SK-N-SH (cell line): ENCODE data around the gene TUBB3. TPM values are rescaled to one million over a fixed set of nuclear protein-coding genes. Genes with fewer than 3 reads are reported as not detected.

Source experiments
- CTCF ChIA-PET: fragments of 300-600, 350-600 bp; formaldehyde crosslinking; extraction: SDS; loops from one replicate; lab custom pipeline; 2021; lab: Yijun Ruan, JAX
- POLR2A ChIA-PET: fragments of 350-600 bp; sonication (Branson Sonifier 250); formaldehyde crosslinking; extraction: SDS; loops from one replicate; lab custom pipeline; 2020; ENCODE audit warnings: antibody characterized with exemption, inconsistent platforms; lab: Yijun Ruan, JAX
- DNase-seq: peaks from one replicate; pipeline ENCODE4 v3.0.0; 2012
- H2AFZ ChIP-seq: fragments of 200-600 bp; sonication (generic); 2 replicates; pipeline ENCODE4 v1.8.1; 2016; ENCODE audit warnings: antibody characterized with exemption, mild to moderate bottlenecking, low read depth
- H3F3A ChIP-seq: fragments of 200-600 bp; sonication (generic); replicated peaks from 2 replicates; pipeline ENCODE3; 2016; ENCODE audit warnings: antibody characterized with exemption, mild to moderate bottlenecking; ENCODE audit not compliant: insufficient read depth
- H3K27ac ChIP-seq, 2 experiments: fragments of 200-500 bp in 1 of 2; fragments of 200-600 bp in 1 of 2; sonication (Bioruptor generic) in 1 of 2; sonication (generic), shearing (Covaris generic) in 1 of 2; 2 replicates each; pipeline versions ENCODE4 v1.5.1 to v1.6.1; 2014 to 2016; ENCODE audit warnings: low read depth in 2 of 2, inconsistent platforms in 1 of 2, low read length in 1 of 2, mild to moderate bottlenecking in 1 of 2, mixed read lengths in 1 of 2
- H3K27me3 ChIP-seq: fragments of 200-600 bp; sonication (generic), shearing (Covaris generic); 2 replicates; pipeline ENCODE4 v1.6.1; 2016; ENCODE audit warnings: mixed run types; ENCODE audit not compliant: insufficient read depth
- H3K36me3 ChIP-seq, 2 experiments: fragments of 200-500 bp in 1 of 2; fragments of 200-600 bp in 1 of 2; sonication (Bioruptor generic) in 1 of 2; sonication (generic) in 1 of 2; replicated peaks in 1 of 2; 2 replicates each; pipeline versions ENCODE3 to v1.5.1; 2014 to 2016; ENCODE audit warnings: low read length in 1 of 2, mild to moderate bottlenecking in 1 of 2; ENCODE audit not compliant: insufficient read depth in 2 of 2, control insufficient read depth in 1 of 2
- H3K4me1 ChIP-seq, 2 experiments: fragments of 200-500 bp in 1 of 2; fragments of 200-600 bp in 1 of 2; sonication (Bioruptor generic) in 1 of 2; sonication (generic), shearing (Covaris generic) in 1 of 2; 2 replicates each; pipeline versions ENCODE4 v1.5.1 to v1.6.1; 2014 to 2016; ENCODE audit warnings: low read depth in 1 of 2, low read length in 1 of 2, mixed run types in 1 of 2; ENCODE audit not compliant: insufficient read depth in 2 of 2, control insufficient read depth in 1 of 2
- H3K4me2 ChIP-seq: fragments of 200-600 bp; sonication (generic), shearing (Covaris generic); 2 replicates; pipeline ENCODE4 v1.6.1; 2017; ENCODE audit warnings: mixed run types
- H3K4me3 ChIP-seq, 2 experiments: fragments of 200-500 bp in 1 of 2; fragments of 200-600 bp in 1 of 2; sonication (Bioruptor generic) in 1 of 2; sonication (generic), shearing (Covaris generic) in 1 of 2; 2 replicates each; pipeline versions ENCODE4 v1.5.1 to v1.8.1; 2014 to 2016; ENCODE audit warnings: low read depth in 2 of 2, inconsistent platforms in 1 of 2, low read length in 1 of 2, mild to moderate bottlenecking in 1 of 2, mixed read lengths in 1 of 2, moderate library complexity in 1 of 2
- H3K79me2 ChIP-seq: fragments of 200-600 bp; sonication (generic); 2 replicates; pipeline ENCODE4 v1.8.1; 2017; ENCODE audit warnings: mild to moderate bottlenecking; ENCODE audit not compliant: insufficient read depth
- H3K9ac ChIP-seq: fragments of 200-600 bp; sonication (generic); 2 replicates; pipeline ENCODE4 v1.6.1; 2017; ENCODE audit warnings: mixed run types
- H3K9me2 ChIP-seq: fragments of 200-600 bp; sonication (generic); 2 replicates; pipeline ENCODE4 v1.6.1; 2017; ENCODE audit warnings: mixed run types
- H3K9me3 ChIP-seq: fragments of 200-600 bp; sonication (generic); 2 replicates; pipeline ENCODE4 v1.6.1; 2017; ENCODE audit warnings: mixed run types, mild to moderate bottlenecking, moderate library complexity
- H4K20me1 ChIP-seq: fragments of 200-600 bp; sonication (generic); 2 replicates; pipeline ENCODE4 v1.6.1; 2017; ENCODE audit warnings: mild to moderate bottlenecking, mixed run types; ENCODE audit not compliant: insufficient read depth
- ELF1 ChIP-seq: IDR thresholded peaks from 2 replicates; pipeline ENCODE4 v1.4.0; 2012
- EP300 ChIP-seq, 2 experiments: IDR thresholded peaks; 2 replicates each; pipeline versions ENCODE4 v1.4.0 to v1.6.1; 2012; ENCODE audit warnings: borderline replicate concordance in 1 of 2, low read depth in 1 of 2, low read length in 1 of 2
- FOXJ3 ChIP-seq: sonication (generic); formaldehyde crosslinking; IDR thresholded peaks from 2 replicates; pipeline ENCODE4 v1.5.1; 2020; ENCODE audit warnings: mild to moderate bottlenecking, missing genetic modification reagents
- FOXM1 ChIP-seq: IDR thresholded peaks from 2 replicates; pipeline ENCODE4 v1.4.0; 2012; ENCODE audit warnings: low read depth, mild to moderate bottlenecking
- GABPA ChIP-seq: IDR thresholded peaks from 2 replicates; pipeline ENCODE4 v1.4.0; 2012; ENCODE audit warnings: low read depth, mild to moderate bottlenecking
- MAX ChIP-seq: IDR thresholded peaks from 2 replicates; pipeline ENCODE4 v1.4.0; 2012; ENCODE audit warnings: low read depth
- MXI1 ChIP-seq: IDR thresholded peaks from 2 replicates; pipeline ENCODE4 v1.6.1; 2012; ENCODE audit warnings: mild to moderate bottlenecking, low read depth, low read length, improper control_type of control experiment
- NRF1 ChIP-seq: IDR thresholded peaks from 2 replicates; pipeline ENCODE4 v1.6.1; 2012; ENCODE audit warnings: low read depth, mild to moderate bottlenecking, low read length
- PBX3 ChIP-seq: IDR thresholded peaks from 2 replicates; pipeline ENCODE4; 2012
- POLR2AphosphoS5 ChIP-seq: IDR thresholded peaks from 2 replicates; pipeline ENCODE4 v1.6.1; 2012; ENCODE audit warnings: low read depth, low read length
- REST ChIP-seq: IDR thresholded peaks from 2 replicates; pipeline ENCODE4 v1.6.1; 2012; ENCODE audit warnings: mild to moderate bottlenecking, low read depth, low read length, moderate library complexity
- RFX5 ChIP-seq: IDR thresholded peaks from 2 replicates; pipeline ENCODE4 v1.6.1; 2012; ENCODE audit warnings: mild to moderate bottlenecking, improper control_type of control experiment, low read length
- SIN3A ChIP-seq: IDR thresholded peaks from 2 replicates; pipeline ENCODE4 v1.6.1; 2012; ENCODE audit warnings: low read depth, mild to moderate bottlenecking, low read length, moderate library complexity, borderline replicate concordance
- SMC3 ChIP-seq: IDR thresholded peaks from 2 replicates; pipeline ENCODE4 v1.6.1; 2012; ENCODE audit warnings: low read depth, low read length, improper control_type of control experiment
- TAF1 ChIP-seq: IDR thresholded peaks from 2 replicates; pipeline ENCODE4 v1.6.1; 2012; ENCODE audit warnings: low read depth, mild to moderate bottlenecking, low read length, moderate library complexity, borderline replicate concordance
- TEAD4 ChIP-seq: IDR thresholded peaks from 2 replicates; pipeline ENCODE4 v1.4.0; 2012; ENCODE audit warnings: mild to moderate bottlenecking, borderline replicate concordance; ENCODE audit not compliant: insufficient read depth
- WGBS: methylation state at CpG from one replicate; pipeline ENCODE4 v1.1.6; 2017; ENCODE audit warnings: low lambda C conversion rate; 5-methylcytosine and 5-hydroxymethylcytosine counted together
- polyA plus RNA-seq, 3 experiments: library from polyadenylated mRNA; depleted of rRNA; stranded (reverse); fragments of >200 nt; gene quantifications; 2 replicates each; pipeline ENCODE4 v1.2.3, GENCODE V29; 2012
- TF ChIP-seq, protein P1 (sequence below): IDR thresholded peaks from 2 replicates; pipeline ENCODE4 v1.4.0; 2012; ENCODE audit warnings: low read depth, borderline replicate concordance

Gene TUBB3
- polyA plus RNA-seq, 1 of the 3 experiments (the other 2 are of a cell fraction) = 428 TPM

- Histone ChIP-seq H3K27me3 (no peaks in the 10 kb centered on the region), H3K9me2 (no peaks in the 10 kb centered on the region), H4K20me1 (0 out of 2 replicates have a peak, but pooled peaks cover 5% of the 10 kb centered on the region), H3F3A (no peaks in the 10 kb centered on the region), H2AFZ (no peak overlapping the region), H3K4me1 (no peaks in the 10 kb centered on the region), H3K9me3 (no peaks in the 10 kb centered on the region), H3K9ac (no peak overlapping the region), H3K27ac (no peak overlapping the region), H3K4me2 (no peak overlapping the region), H3K79me2 (peaks cover 26% of the 10 kb centered on the region), H3K4me3 (no peak overlapping the region), H3K36me3 (peaks cover 43 to 58% of the 10 kb centered on the region in 2 experiments)
- POLR2A ChIA-PET = no interaction called here
- WGBS = 95% methylated on average over 9 of the region's 9 CpGs
- TF ChIP-seq PBX3 = no peak
- TF ChIP-seq FOXM1 = no peak
- TF ChIP-seq REST = no peak
- TF ChIP-seq MAX = no peak
- TF ChIP-seq TEAD4 = no peak
- no peak for TF ChIP-seq FOXJ3 (CRISPR knock-in tag)
- no peak for TF ChIP-seq EP300 (IDR thresholded peaks at IDR 0.05; ENCODE audit: borderline replicate concordance in 1 of 2, low read depth in 1 of 2, low read length in 1 of 2)
- TF ChIP-seq SMC3 = no peak
- TF ChIP-seq POLR2AphosphoS5 = no peak
- TF ChIP-seq SIN3A = no peak
- no peak for TF ChIP-seq MXI1
- no peak for TF ChIP-seq GABPA
- DNase-seq = no peak
- CTCF ChIA-PET = interaction anchor here (1.3 kb wide), 1 partner anchor 37 kb away, joined by 3 read pairs; the partner anchor contains the start of gene DBNDD1
Observed at GRCh38 chr16:89982318-89982717, 59.2 kb downstream of the TUBB3 start.

DNA sequence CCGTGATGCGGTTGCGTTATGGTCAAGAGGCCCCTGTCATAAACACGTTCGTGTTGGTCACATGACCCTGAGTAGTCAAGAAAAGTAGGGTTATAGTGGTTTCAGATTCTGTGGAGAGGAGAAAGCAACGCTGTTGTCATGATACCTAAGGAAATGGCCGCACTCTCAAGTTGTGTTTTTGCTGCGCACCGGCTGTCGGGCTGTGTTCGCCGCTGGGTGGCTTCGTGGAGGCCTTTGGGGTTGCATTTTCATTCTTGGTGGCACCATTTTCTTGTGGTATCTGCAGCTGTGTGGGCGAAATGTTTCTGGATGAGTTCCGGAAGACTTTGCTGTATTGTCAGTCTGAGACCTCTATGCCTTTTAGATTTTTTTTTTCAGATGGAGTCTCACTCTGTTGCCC is 60.4 kb downstream of the TUBB3 start:
- no peaks in the 10 kb centered on the region for H3K27me3 ChIP-seq
- H3K9me2 ChIP-seq = no peaks in the 10 kb centered on the region
- no peak for DNase-seq
- no peaks in the 10 kb centered on the region for H3F3A ChIP-seq
- H3K27ac ChIP-seq = no peak overlapping the region
- ChIA-PET CTCF (interaction anchor here (1.4 kb wide), 1 partner anchor 123 kb away, joined by 4 read pairs; no protein-coding TSS in a partner anchor), POLR2A (no interaction called here)
- H3K79me2 ChIP-seq = peaks cover 14% of the 10 kb centered on the region
- H3K4me3 ChIP-seq = no peak overlapping the region
- H2AFZ ChIP-seq = no peak overlapping the region
- H4K20me1 ChIP-seq = no peaks in the 10 kb centered on the region
- H3K36me3 ChIP-seq = peaks cover 49% of the 10 kb centered on the region in 2 experiments
- no peak overlapping the region for H3K4me2 ChIP-seq
- no peaks in the 10 kb centered on the region for H3K4me1 ChIP-seq
- WGBS = 89% methylated on average over 15 of the region's 15 CpGs
- no peaks in the 10 kb centered on the region for H3K9me3 ChIP-seq
- no peak overlapping the region for H3K9ac ChIP-seq
- TF ChIP-seq ELF1 (no peak), SIN3A (no peak), RFX5 (no peak), TAF1 (no peak), NRF1 (no peak)
- TF ChIP-seq, protein P1, sequence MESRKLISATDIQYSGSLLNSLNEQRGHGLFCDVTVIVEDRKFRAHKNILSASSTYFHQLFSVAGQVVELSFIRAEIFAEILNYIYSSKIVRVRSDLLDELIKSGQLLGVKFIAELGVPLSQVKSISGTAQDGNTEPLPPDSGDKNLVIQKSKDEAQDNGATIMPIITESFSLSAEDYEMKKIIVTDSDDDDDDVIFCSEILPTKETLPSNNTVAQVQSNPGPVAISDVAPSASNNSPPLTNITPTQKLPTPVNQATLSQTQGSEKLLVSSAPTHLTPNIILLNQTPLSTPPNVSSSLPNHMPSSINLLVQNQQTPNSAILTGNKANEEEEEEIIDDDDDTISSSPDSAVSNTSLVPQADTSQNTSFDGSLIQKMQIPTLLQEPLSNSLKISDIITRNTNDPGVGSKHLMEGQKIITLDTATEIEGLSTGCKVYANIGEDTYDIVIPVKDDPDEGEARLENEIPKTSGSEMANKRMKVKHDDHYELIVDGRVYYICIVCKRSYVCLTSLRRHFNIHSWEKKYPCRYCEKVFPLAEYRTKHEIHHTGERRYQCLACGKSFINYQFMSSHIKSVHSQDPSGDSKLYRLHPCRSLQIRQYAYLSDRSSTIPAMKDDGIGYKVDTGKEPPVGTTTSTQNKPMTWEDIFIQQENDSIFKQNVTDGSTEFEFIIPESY = no peak
